ENCODE data around the gene MYB. TPM values are rescaled to one million over a fixed set of nuclear protein-coding genes. Genes with fewer than 3 reads are reported as not detected.
A peak's percentile ranks its signal among the peaks of the same experiment; 100 is the strongest.
"Not testable (repeated sequence)": the region's sequence is repeated elsewhere in the genome, so short reads cannot be mapped to it uniquely, and the experiment has no call there.

MYB gene
- total RNA-seq, 2 donors from 2014 or later, result 89.6 to 91.4 TPM

DNA sequence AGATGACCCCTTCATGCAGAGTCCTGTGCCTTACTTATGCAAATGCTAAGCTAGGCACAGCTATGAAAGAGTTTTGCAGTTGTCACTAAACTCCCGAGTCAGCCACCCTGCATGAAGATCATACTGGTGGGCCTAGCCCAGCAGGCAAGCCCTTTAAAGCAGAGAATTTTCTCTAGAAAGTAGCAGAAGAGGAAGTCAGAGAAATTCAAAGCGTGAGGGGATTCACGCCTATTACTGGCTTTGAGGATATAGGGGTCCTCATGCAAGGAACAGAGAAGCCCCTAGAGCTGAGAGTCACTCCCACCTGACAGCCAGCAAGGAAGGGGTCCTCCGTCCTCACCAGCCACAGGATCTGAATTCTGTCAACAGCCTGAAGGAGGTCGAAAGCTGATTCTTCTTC is 54.6 kb downstream of the MYB start:
- Mint-ChIP-seq H3K4me3 (no peak overlapping the region), H3K27me3 (ENCODE audit: low read depth) (no peaks in the 10 kb centered on the region), H3K36me3 (ENCODE audit: insufficient read depth in 2 of 2) (no peaks in the 10 kb centered on the region), H3K4me1 (ENCODE audit: low read depth) (peaks cover 30% of the 10 kb centered on the region), H3K9me3 (no peaks in the 10 kb centered on the region), H3K27ac (no peak overlapping the region)
- no peak for ATAC-seq (replicated peaks in 1 of 2)
- no peak for DNase-seq

DNA sequence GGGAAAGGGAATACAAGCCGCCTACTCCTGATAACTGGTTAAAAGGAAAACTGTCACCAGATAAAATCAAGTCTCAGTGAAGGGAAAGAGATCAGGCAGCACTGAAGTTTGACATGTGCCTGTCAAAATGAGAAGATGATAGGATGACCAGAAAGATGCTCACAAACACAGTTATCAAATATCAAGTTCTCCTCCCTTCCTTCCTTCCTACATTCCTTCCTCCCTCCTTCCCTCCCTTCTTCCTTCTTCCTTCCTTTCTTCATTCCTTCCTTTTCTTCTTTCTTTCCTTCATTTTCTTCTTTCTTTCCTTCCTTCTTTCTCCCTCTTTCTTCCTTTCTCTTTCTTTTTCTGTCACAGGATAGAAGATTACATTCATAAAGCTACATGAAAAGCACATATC is 55.2 kb downstream of the MYB start:
- H3K9me3 Mint-ChIP-seq, result no peaks in the 10 kb centered on the region
- H3K27ac Mint-ChIP-seq, result no peak overlapping the region
- no peak overlapping the region for H3K4me3 Mint-ChIP-seq
- ATAC-seq (replicated peaks in 1 of 2) (no peak), DNase-seq (no peak)
- no peaks in the 10 kb centered on the region for H3K36me3 Mint-ChIP-seq (ENCODE audit: insufficient read depth in 2 of 2)
- peaks cover 24% of the 10 kb centered on the region for H3K4me1 Mint-ChIP-seq (ENCODE audit: low read depth)
- no peaks in the 10 kb centered on the region for H3K27me3 Mint-ChIP-seq (ENCODE audit: low read depth)

DNA sequence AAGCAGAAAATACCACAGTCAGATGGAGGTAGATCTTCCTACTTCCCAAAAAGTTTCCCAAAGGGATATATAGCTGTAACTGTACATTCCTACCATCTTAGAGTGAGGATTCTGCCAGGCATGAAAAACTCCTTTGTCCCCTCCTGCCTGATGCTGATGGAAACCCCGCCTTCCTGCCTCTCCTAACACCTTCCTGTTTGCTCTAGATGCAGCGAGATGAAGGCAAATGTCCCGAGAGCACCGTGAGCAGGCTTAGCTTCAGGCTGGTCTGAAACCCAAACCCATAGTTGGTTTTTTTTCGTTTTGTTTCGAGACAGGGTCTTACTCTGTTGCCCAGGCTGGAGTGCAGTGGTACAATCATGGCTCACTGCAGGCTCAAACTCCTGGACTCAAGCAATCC is 55.6 kb downstream of the MYB start:
- Mint-ChIP-seq H3K27ac (no peak overlapping the region), H3K4me3 (no peak overlapping the region), H3K9me3 (no peaks in the 10 kb centered on the region), H3K4me1 (ENCODE audit: low read depth) (peaks cover 20% of the 10 kb centered on the region), H3K36me3 (ENCODE audit: insufficient read depth in 2 of 2) (no peaks in the 10 kb centered on the region), H3K27me3 (ENCODE audit: low read depth) (no peaks in the 10 kb centered on the region)
- DNase-seq, result no peak
- no peak for ATAC-seq (replicated peaks in 1 of 2)

DNA sequence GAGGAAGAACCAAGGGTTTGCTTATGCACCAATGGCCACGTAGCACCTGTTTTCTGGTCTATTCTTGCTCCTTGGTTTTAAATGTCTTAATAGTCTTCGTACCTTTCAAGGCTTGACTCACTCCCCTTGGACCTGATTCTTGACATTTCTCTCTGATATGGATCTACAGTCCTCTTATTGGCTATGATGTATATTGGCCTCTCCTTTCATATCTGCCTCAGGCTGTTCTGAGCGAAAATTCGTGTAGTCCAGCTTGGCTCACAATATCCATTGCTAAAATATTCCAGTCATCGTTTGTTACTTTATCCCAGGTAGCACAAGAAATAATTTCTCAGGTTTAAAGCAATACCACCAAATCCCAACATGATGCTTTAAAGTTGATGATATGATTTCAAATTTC is 59.6 kb downstream of the MYB start:
- no peak overlapping the region for H3K4me3 Mint-ChIP-seq
- ATAC-seq (replicated peaks in 1 of 2) (no peak), DNase-seq (no peak)
- H3K27me3 Mint-ChIP-seq (ENCODE audit: low read depth), result no peaks in the 10 kb centered on the region
- peaks cover 7% of the 10 kb centered on the region for H3K4me1 Mint-ChIP-seq (ENCODE audit: low read depth)
- no peaks in the 10 kb centered on the region for H3K36me3 Mint-ChIP-seq (ENCODE audit: insufficient read depth in 2 of 2)
- no peaks in the 10 kb centered on the region for H3K9me3 Mint-ChIP-seq
- no peak overlapping the region for H3K27ac Mint-ChIP-seq

DNA sequence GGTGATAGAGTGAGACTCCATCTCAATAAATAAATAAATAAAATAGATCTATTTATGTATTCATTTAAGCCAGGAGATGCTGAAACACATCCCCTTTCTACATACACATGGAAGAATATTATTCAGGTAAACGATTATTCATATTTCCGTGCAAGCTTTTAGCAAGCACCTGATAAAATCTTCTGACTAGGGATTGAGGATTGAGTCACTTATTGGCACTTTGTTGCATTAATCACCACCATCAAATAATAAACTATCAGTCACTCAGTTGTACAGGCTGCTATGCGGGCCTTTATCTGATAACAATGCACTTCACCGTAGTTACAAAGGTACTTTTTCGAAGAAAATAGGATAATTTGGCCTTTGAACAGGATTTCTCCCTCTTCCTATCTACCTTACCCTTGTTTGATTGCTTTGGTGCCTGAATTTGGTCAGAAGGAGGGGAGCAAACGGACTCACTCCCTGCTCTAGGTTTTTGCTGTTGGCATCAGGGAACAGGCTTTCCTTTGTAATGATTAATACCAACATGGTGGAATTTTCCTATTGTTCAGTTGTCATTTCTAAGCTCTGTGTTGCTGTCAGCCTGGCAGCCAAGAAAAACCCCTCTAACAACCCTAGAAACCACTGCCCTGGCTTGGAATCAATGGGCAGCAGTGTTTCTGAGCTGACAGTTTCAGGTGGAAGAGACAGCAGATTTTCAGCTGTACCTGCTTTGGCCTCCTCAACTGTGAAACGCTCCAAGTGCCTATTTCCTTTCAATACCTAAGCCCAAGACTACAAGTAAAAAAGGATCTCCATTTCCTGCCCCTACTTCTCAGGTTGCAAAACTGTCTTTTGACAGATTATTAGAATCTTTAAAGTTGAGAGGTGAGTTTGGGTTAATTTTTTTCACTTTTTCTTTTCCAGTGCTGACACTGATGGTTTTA is 63.0 kb downstream of the MYB start:
- H3K27me3 Mint-ChIP-seq (ENCODE audit: low read depth), result no peaks in the 10 kb centered on the region
- no peaks in the 10 kb centered on the region for H3K4me1 Mint-ChIP-seq (ENCODE audit: low read depth)
- H3K27ac Mint-ChIP-seq, result no peak overlapping the region
- DNase-seq (no peak), ATAC-seq (replicated peaks in 1 of 2) (no peak)
- H3K4me3 Mint-ChIP-seq, result no peak overlapping the region
- H3K36me3 Mint-ChIP-seq (ENCODE audit: insufficient read depth in 2 of 2), result no peaks in the 10 kb centered on the region
- H3K9me3 Mint-ChIP-seq, result no peaks in the 10 kb centered on the region

DNA sequence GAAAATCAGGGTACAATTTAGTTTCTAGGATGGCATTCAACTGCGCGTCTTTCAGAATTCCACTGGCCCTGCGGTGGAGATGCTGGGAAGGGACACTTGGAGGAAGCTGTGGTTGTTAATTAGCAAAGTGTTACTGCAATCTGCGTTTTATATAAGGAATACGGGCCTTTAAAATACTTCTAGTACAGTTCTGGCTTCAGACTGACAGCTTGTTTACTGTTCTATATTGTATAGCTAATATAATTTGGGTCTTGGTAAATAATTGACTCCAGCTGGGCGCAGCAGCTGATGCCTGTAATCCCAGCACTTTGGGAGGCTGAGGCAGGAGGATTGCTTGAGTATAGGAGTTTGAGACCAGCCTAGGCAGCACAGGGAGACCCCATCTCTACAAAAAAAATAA is 63.7 kb downstream of the MYB start:
- Mint-ChIP-seq H3K27me3 (ENCODE audit: low read depth) (no peaks in the 10 kb centered on the region), H3K4me1 (ENCODE audit: low read depth) (peaks cover 5% of the 10 kb centered on the region), H3K4me3 (no peak overlapping the region), H3K36me3 (ENCODE audit: insufficient read depth in 2 of 2) (no peaks in the 10 kb centered on the region), H3K9me3 (no peaks in the 10 kb centered on the region), H3K27ac (no peak overlapping the region)
- DNase-seq (no peak), ATAC-seq (replicated peaks in 1 of 2) (no peak)

DNA sequence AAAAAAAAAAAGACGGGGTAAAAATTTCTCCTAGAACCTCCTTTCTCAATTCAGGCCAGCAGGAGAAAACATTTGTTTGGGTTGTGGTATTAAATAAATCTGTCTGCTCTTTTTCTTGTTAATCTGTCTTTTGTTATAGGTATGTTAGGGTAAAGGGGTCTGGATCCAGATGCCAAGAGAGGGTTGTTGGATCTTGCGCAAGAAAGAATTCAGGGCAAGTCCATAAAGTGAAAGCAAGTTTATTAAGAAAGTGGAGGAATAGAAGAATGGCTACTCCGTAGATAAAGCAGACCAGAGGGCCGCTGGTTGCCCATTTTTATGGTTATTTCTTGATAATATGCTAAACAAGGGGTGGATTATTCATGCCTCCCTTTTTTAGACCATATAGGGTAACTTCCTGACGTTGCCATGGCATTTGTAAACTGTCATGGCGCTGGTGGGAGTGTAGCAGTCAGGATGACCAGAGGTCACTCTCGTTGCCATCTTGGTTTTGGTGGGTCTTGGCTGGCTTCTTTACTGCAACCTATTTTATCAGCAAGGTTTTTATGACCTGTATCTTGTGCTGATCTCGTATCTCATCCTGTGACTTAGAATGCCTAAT is 65.4 kb downstream of the MYB start:
- H3K27me3 Mint-ChIP-seq (ENCODE audit: low read depth), result not testable (repeated sequence)

DNA sequence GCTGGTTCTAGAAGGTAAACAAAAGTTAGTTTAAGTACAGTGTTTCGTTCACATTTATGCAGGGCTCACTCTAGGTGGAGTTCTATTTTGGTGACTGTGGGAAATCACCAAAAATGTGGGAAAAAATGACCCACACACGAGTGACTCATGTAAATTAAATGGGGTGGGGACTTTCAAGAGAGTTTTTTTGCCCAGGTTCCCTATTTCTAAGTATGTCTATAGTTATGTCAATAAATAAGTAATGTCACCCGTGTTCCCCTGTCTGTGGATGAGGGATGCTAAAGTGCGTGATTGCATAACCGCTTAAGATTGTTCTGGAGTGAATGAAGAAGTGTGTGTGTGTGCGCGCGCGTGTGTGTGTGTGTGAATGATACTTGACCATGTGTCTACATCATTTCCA is 69.1 kb downstream of the MYB start:
- Mint-ChIP-seq H3K4me1 (ENCODE audit: low read depth) (peaks cover 9% of the 10 kb centered on the region), H3K27me3 (ENCODE audit: low read depth) (peaks cover 5% of the 10 kb centered on the region), H3K4me3 (no peak overlapping the region), H3K36me3 (ENCODE audit: insufficient read depth in 2 of 2) (no peaks in the 10 kb centered on the region), H3K27ac (no peak overlapping the region), H3K9me3 (no peaks in the 10 kb centered on the region)
- no peak for DNase-seq
- no peak for ATAC-seq (replicated peaks in 1 of 2)

More for the DNA sequence above, 65.4 kb downstream of the MYB start:
- not testable (repeated sequence) for ATAC-seq (replicated peaks in 1 of 2); H3K4me1 Mint-ChIP-seq (ENCODE audit: low read depth); H3K9me3 Mint-ChIP-seq; H3K27ac Mint-ChIP-seq; H3K4me3 Mint-ChIP-seq; DNase-seq; H3K36me3 Mint-ChIP-seq (ENCODE audit: insufficient read depth in 2 of 2)

DNA sequence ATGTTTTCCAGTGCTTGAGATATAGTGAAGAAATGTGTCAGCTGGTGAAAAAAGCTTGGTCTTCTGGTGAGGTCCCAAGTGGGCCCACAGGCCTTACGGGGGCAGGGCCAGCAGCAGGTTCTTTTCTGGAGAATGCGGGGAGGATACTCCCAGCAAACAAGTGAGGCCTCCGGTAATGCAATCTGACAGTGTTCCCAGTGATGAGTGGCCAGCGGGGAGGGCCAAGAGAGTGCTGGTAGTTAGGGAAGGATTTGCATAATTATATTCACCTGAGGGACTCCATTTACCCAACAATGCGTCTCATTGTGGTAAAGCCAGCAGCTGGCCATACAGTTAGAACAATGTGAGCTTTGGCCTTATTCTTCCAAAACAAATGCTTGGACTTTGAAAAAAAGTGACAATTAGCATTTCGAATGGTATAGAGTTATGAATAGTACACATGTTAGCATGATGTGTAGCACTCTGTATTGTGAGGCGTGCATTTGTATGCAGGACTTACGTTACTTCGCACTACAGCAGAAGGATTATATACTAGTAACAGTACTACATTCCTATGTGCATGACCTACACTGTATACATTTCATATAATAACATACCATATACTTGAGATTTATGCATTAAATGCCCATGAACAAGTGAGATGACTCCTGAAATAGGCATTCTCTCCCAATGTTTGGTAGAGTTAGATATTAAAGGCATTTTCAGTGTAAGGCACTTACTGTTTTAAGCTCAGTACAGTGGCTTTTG is 69.8 kb downstream of the MYB start:
- H3K4me1 Mint-ChIP-seq (ENCODE audit: low read depth), result peaks cover 9% of the 10 kb centered on the region
- H3K9me3 Mint-ChIP-seq, result no peaks in the 10 kb centered on the region
- ATAC-seq (replicated peaks in 1 of 2) (no peak), DNase-seq (no peak)
- H3K27ac Mint-ChIP-seq, result no peak overlapping the region
- no peak overlapping the region for H3K4me3 Mint-ChIP-seq
- peaks cover 5% of the 10 kb centered on the region for H3K27me3 Mint-ChIP-seq (ENCODE audit: low read depth)
- no peaks in the 10 kb centered on the region for H3K36me3 Mint-ChIP-seq (ENCODE audit: insufficient read depth in 2 of 2)

DNA sequence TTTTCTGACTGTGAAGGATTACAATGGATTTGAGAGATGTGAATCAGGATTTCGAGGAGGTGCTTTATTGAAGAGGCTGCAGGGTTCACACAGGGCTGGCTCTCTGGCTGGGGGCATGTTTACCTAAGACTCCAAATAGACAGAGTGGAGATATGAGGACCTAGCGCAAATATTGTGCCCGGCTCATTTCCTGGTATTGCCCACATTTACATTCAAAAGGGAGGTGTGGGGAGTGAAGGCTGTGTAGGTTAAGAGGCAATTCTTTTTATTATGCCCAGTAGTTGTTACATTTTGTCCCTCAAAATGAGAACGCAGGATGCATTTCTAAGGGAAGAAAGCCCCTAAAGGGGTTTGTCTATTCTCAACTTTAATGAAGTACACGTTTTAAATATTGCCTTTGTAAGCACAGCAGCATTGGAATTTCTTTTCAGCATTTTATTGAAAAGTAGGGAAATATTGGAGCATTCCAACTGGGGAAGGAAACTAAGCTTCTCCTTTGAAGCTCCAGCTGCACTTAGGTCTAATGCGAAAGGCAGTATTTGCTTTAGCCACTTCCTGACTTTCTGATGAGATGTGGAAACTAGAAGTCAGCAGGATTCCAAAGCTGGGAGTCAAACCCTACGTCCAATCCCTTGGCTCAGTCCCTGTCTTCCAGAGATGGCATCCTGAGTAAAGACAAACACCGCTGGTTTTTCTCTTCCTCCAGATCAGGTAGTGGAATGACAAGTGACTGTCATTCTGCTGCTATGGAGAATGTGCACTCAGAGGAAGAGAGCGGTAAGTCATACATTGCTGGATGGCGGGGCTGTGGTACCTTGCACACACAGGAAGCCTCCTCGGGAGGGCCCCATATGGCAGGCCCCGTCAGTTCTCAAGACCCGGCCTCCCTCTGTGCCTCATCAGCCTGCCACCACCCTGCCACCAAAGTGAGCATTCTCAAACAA is 70.7 kb downstream of the MYB start:
- H3K27ac Mint-ChIP-seq, result no peak overlapping the region
- H3K36me3 Mint-ChIP-seq (ENCODE audit: insufficient read depth in 2 of 2), result no peaks in the 10 kb centered on the region
- H3K9me3 Mint-ChIP-seq, result no peaks in the 10 kb centered on the region
- DNase-seq (peak in 1 of 2 donors; percentile 16), ATAC-seq (replicated peaks in 1 of 2) (peak; percentile 67 to 86)
- peaks cover 5% of the 10 kb centered on the region for H3K27me3 Mint-ChIP-seq (ENCODE audit: low read depth)
- H3K4me1 Mint-ChIP-seq (ENCODE audit: low read depth), result peaks cover 9% of the 10 kb centered on the region
- H3K4me3 Mint-ChIP-seq, result no peak overlapping the region

DNA sequence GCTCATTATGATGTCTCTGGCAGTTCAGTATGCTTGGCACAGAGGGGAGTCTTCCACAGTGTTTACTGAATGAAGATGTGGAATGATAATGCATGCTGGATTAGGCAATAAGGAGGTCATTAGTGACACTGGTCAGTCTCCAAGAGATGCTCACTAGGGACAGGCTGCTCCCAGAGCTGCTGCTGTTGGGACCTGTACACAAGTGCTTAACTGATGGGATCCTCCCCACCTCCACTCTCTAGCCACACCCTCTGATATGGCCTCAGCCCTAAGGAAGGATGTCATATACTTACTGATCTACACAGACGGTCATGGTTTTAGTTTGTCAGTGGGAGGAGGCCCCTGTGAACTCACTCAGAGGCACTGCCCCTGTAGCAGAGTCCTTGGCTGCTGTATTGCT is 73.4 kb downstream of the MYB start:
- peaks cover 5% of the 10 kb centered on the region for H3K27me3 Mint-ChIP-seq (ENCODE audit: low read depth)
- H3K27ac Mint-ChIP-seq, result no peak overlapping the region
- H3K4me3 Mint-ChIP-seq, result no peak overlapping the region
- no peaks in the 10 kb centered on the region for H3K9me3 Mint-ChIP-seq
- no peaks in the 10 kb centered on the region for H3K36me3 Mint-ChIP-seq (ENCODE audit: insufficient read depth in 2 of 2)
- DNase-seq, result no peak
- peak in 1 of 2 donors; percentile 25 for ATAC-seq (replicated peaks in 1 of 2)
- peaks cover 7% of the 10 kb centered on the region for H3K4me1 Mint-ChIP-seq (ENCODE audit: low read depth)

DNA sequence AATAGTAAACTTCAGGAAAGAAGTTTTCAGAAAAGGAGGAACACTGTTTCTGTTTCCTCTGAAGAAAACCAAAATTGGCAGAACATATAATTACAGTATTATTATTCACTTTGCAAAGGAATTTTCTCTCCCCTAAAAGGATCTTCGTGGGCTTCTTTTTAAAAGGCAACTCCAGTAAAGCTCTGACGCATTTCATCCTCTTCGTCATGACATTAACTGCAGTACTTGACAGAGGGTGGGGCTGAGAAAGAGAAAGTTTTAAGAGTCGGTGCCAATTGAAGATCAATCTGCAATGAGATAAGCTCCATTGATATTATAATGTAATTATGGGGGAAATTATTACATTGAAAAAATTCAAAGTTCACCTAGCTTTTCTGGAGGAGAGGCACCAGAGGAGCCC is 75.8 kb downstream of the MYB start:
- no peak overlapping the region for H3K27ac Mint-ChIP-seq
- ATAC-seq (replicated peaks in 1 of 2), result no peak
- no peaks in the 10 kb centered on the region for H3K4me1 Mint-ChIP-seq (ENCODE audit: low read depth)
- no peak for DNase-seq
- no peaks in the 10 kb centered on the region for H3K9me3 Mint-ChIP-seq
- H3K4me3 Mint-ChIP-seq, result no peak overlapping the region
- no peaks in the 10 kb centered on the region for H3K36me3 Mint-ChIP-seq (ENCODE audit: insufficient read depth in 2 of 2)
- peaks cover 5% of the 10 kb centered on the region for H3K27me3 Mint-ChIP-seq (ENCODE audit: low read depth)

All from activated T-cell treated with anti-CD3 and anti-CD28 coated beads, Interleukin-2, amount 50 U/mL, for 72 hours (primary cell).